H9 (cell line): ENCODE results near the gene TBL1Y. TPM values are rescaled to one million over a fixed set of nuclear protein-coding genes. Genes with fewer than 3 reads are reported as not detected.

Source experiments
- DNase-seq: peaks from one replicate; pipeline ENCODE4 v3.0.0-alpha.2; 2017
- H2AFZ ChIP-seq: one replicate; pipeline ENCODE4 v1.6.1; 2013; ENCODE audit warnings: mild to moderate bottlenecking, low read length, control low read depth, moderate library complexity
- H2AK5ac ChIP-seq: 2 replicates; pipeline ENCODE4 v1.6.1; 2013; ENCODE audit warnings: low read length, control low read depth, mixed read lengths; ENCODE audit not compliant: insufficient read length
- H2BK120ac ChIP-seq: one replicate; pipeline ENCODE4 v1.6.1; 2013; ENCODE audit warnings: low read depth, mild to moderate bottlenecking, low read length, control low read depth, inconsistent platforms; ENCODE audit not compliant: poor library complexity, severe bottlenecking
- H2BK12ac ChIP-seq: 2 replicates; pipeline ENCODE4 v1.6.1; 2013; ENCODE audit warnings: low read length, control low read depth, mixed read lengths, low read depth; ENCODE audit not compliant: insufficient read length
- H2BK15ac ChIP-seq: 2 replicates; pipeline ENCODE4 v1.6.1; 2013; ENCODE audit warnings: low read depth, low read length, control low read depth
- H2BK20ac ChIP-seq: one replicate; pipeline ENCODE4 v1.6.1; 2013; ENCODE audit warnings: low read depth, mild to moderate bottlenecking, low read length, control low read depth, inconsistent platforms; ENCODE audit not compliant: poor library complexity, severe bottlenecking
- H2BK5ac ChIP-seq: 2 replicates; pipeline ENCODE4 v1.6.1; 2013; ENCODE audit warnings: low read length, control low read depth, mixed read lengths; ENCODE audit not compliant: insufficient read length
- H3K14ac ChIP-seq: 2 replicates; pipeline ENCODE4 v1.6.1; 2013; ENCODE audit warnings: low read length, control low read depth; ENCODE audit not compliant: insufficient read depth
- H3K18ac ChIP-seq: 2 replicates; pipeline ENCODE4 v1.6.1; 2013; ENCODE audit warnings: low read depth, mild to moderate bottlenecking, mixed read lengths, low read length, control low read depth; ENCODE audit not compliant: insufficient read length
- H3K23ac ChIP-seq: 2 replicates; pipeline ENCODE4 v1.6.1; 2013; ENCODE audit warnings: low read length, control low read depth, mixed read lengths, low read depth; ENCODE audit not compliant: insufficient read length
- H3K23me2 ChIP-seq: 2 replicates; pipeline ENCODE4 v1.6.1; 2013; ENCODE audit warnings: low read depth, mild to moderate bottlenecking, mixed read lengths, low read length, control low read depth; ENCODE audit not compliant: insufficient read length, poor library complexity, severe bottlenecking
- H3K27ac ChIP-seq: 2 replicates; pipeline ENCODE4 v1.5.1; 2013; ENCODE audit warnings: low read length, control low read depth, mixed read lengths, low read depth; ENCODE audit not compliant: insufficient read length
- H3K27me3 ChIP-seq: 2 replicates; pipeline ENCODE4 v1.6.1; 2013; ENCODE audit warnings: low read length, control low read depth, inconsistent platforms; ENCODE audit not compliant: insufficient read depth
- H3K4ac ChIP-seq: 2 replicates; pipeline ENCODE4 v1.6.1; 2013; ENCODE audit warnings: low read depth, mild to moderate bottlenecking, control low read depth, inconsistent platforms, low read length, moderate library complexity
- H3K4me1 ChIP-seq: 2 replicates; pipeline ENCODE4 v1.6.1; 2013; ENCODE audit warnings: low read length, control low read depth, inconsistent platforms; ENCODE audit not compliant: insufficient read depth
- H3K4me2 ChIP-seq: 2 replicates; pipeline ENCODE4 v1.6.1; 2013; ENCODE audit warnings: low read length, control low read depth, mixed read lengths; ENCODE audit not compliant: insufficient read length, insufficient read depth
- H3K56ac ChIP-seq: 2 replicates; pipeline ENCODE4 v1.6.1; 2013; ENCODE audit warnings: low read depth, mild to moderate bottlenecking, mixed read lengths, low read length, control low read depth; ENCODE audit not compliant: insufficient read length
- H3K79me1 ChIP-seq: 2 replicates; pipeline ENCODE4 v1.6.1; 2013; ENCODE audit warnings: low read depth, mild to moderate bottlenecking, moderate library complexity, low read length, control low read depth, inconsistent platforms; ENCODE audit not compliant: insufficient read depth, poor library complexity, severe bottlenecking
- H3K79me2 ChIP-seq: 2 replicates; pipeline ENCODE4 v1.6.1; 2013; ENCODE audit warnings: low read length, control low read depth, inconsistent platforms; ENCODE audit not compliant: insufficient read depth
- H3K9ac ChIP-seq: 2 replicates; pipeline ENCODE4 v1.6.1; 2013; ENCODE audit warnings: low read length, control low read depth, mixed read lengths; ENCODE audit not compliant: insufficient read length; ENCODE audit errors: extremely low read depth
- H3K9me3 ChIP-seq: one replicate; pipeline ENCODE4 v1.6.1; 2013; ENCODE audit warnings: low read depth, low read length, inconsistent platforms; ENCODE audit not compliant: control insufficient read depth
- H3T11ph ChIP-seq: one replicate; pipeline ENCODE4 v1.6.1; 2013; ENCODE audit warnings: mild to moderate bottlenecking, low read length, control low read depth, inconsistent platforms
- H4K20me1 ChIP-seq: one replicate; pipeline ENCODE4 v1.6.1; 2013; ENCODE audit not compliant: control insufficient read depth, insufficient read length, insufficient read depth
- H4K5ac ChIP-seq: 2 replicates; pipeline ENCODE4 v1.6.1; 2013; ENCODE audit warnings: low read depth, mild to moderate bottlenecking, mixed read lengths, low read length, control low read depth; ENCODE audit not compliant: insufficient read length
- H4K8ac ChIP-seq: replicated peaks from 2 replicates; pipeline ENCODE4 v1.6.1; 2013; ENCODE audit warnings: low read length, control low read depth, mixed read lengths, low read depth; ENCODE audit not compliant: insufficient read length
- H4K91ac ChIP-seq: 2 replicates; pipeline ENCODE4 v1.6.1; 2013; ENCODE audit warnings: low read depth, mild to moderate bottlenecking, moderate library complexity, mixed read lengths, low read length, control low read depth; ENCODE audit not compliant: insufficient read length
- H3K27ac Mint-ChIP-seq, 3 experiments: 2 replicates in 2 of 3; 3 replicates in 1 of 3; pipeline ENCODE4 v1.8.0; 2020 to 2021; ENCODE audit warnings: mixed read lengths in 3 of 3, mild to moderate bottlenecking in 1 of 3, moderate library complexity in 1 of 3
- H3K27me3 Mint-ChIP-seq: 2 replicates; pipeline ENCODE4 v1.8.0; 2021; ENCODE audit warnings: low read depth, mild to moderate bottlenecking, moderate library complexity, mixed read lengths
- H3K36me3 Mint-ChIP-seq, 3 experiments: 2 replicates in 2 of 3; 3 replicates in 1 of 3; pipeline ENCODE4 v1.8.0; 2020 to 2021; ENCODE audit warnings: low read depth in 3 of 3, mixed read lengths in 3 of 3; ENCODE audit not compliant: insufficient read depth in 1 of 3
- H3K4me1 Mint-ChIP-seq, 2 experiments: 2 replicates each; pipeline ENCODE4 v1.8.0; 2020; ENCODE audit warnings: mixed read lengths in 2 of 2
- H3K4me3 Mint-ChIP-seq, 2 experiments: 2 replicates in 1 of 2; 3 replicates in 1 of 2; pipeline ENCODE4 v1.8.0; 2020 to 2021; ENCODE audit warnings: mild to moderate bottlenecking in 2 of 2, mixed read lengths in 2 of 2, moderate library complexity in 1 of 2
- H3K9me3 Mint-ChIP-seq, 2 experiments: 2 replicates in 1 of 2; 3 replicates in 1 of 2; pipeline ENCODE4 v1.8.0; 2020; ENCODE audit warnings: mild to moderate bottlenecking in 2 of 2, mixed read lengths in 2 of 2, moderate library complexity in 1 of 2
- WGBS: extraction: QIAGEN DNeasy Blood & Tissue Kit; methylation state at CpG from one replicate; pipeline ENCODE4 v1.1.7; 2013; ENCODE audit warnings: missing lambda C conversion rate, low lambda C conversion rate, mixed read lengths; ENCODE audit not compliant: insufficient read length; ENCODE audit errors: extremely low coverage; 5-methylcytosine and 5-hydroxymethylcytosine counted together
- total RNA-seq: library from RNA; stranded (reverse); gene quantifications from 2 replicates; pipeline ENCODE4 v1.2.1, GENCODE V29; 2021
- TF ChIP-seq, protein P1 (sequence below): fragments of 200-600 bp; sonication (generic); conservative IDR thresholded peaks from 3 replicates; pipeline ENCODE4 v1.8.0; 2021; ENCODE audit warnings: antibody characterized with exemption, mild to moderate bottlenecking

Gene TBL1Y
- total RNA-seq, 1 experiment from 2014 or later: not detected

DNA sequence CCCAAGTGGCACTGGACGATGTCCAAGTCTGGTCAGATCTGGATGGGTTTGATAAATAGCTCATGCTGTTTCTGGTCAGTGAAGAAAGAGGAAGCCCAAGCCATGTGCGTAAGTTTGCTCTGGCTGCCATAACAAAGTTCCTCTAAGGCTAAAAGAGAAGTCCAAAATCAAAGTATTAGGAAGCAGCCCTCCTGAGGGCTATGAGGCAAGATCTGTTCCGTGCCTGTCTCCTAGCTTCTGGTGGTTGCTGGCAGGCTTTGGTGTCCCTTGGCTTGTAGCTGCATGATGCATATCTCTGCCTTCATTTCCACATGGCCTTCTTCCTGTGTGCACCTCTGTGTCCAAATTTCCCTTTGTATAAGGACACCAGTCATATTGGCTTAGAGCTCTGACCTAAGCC is 81.5 kb downstream of the TBL1Y start:
- Histone ChIP-seq H2BK5ac (no peak overlapping the region), H2BK120ac (no peak overlapping the region), H3T11ph (no peak overlapping the region), H2BK15ac (no peak overlapping the region), H4K8ac (no peak overlapping the region), H3K23ac (no peak overlapping the region), H3K9me3 (no peaks in the 10 kb centered on the region), H4K20me1 (no peaks in the 10 kb centered on the region), H3K4ac (no peak overlapping the region), H3K27me3 (no peaks in the 10 kb centered on the region), H3K4me2 (no peak overlapping the region), H2AK5ac (no peak overlapping the region), H3K18ac (no peak overlapping the region), H3K79me2 (no peaks in the 10 kb centered on the region), H2BK12ac (no peak overlapping the region), H3K9ac (no peak overlapping the region), H3K27ac (no peak overlapping the region), H4K5ac (no peak overlapping the region), H3K14ac (no peak overlapping the region), H4K91ac (no peak overlapping the region), H3K56ac (no peak overlapping the region), H3K23me2 (no peaks in the 10 kb centered on the region), H3K79me1 (no peaks in the 10 kb centered on the region), H2BK20ac (no peak overlapping the region), H3K4me1 (no peaks in the 10 kb centered on the region), H2AFZ (no peak overlapping the region)
- Mint-ChIP-seq H3K27me3 (no peaks in the 10 kb centered on the region), H3K4me1 (no peaks in the 10 kb centered on the region), H3K4me3 (no peak overlapping the region), H3K9me3 (no peaks in the 10 kb centered on the region), H3K27ac (no peak overlapping the region), H3K36me3 (no peaks in the 10 kb centered on the region)
- no peak for DNase-seq
- TF ChIP-seq, protein P1, sequence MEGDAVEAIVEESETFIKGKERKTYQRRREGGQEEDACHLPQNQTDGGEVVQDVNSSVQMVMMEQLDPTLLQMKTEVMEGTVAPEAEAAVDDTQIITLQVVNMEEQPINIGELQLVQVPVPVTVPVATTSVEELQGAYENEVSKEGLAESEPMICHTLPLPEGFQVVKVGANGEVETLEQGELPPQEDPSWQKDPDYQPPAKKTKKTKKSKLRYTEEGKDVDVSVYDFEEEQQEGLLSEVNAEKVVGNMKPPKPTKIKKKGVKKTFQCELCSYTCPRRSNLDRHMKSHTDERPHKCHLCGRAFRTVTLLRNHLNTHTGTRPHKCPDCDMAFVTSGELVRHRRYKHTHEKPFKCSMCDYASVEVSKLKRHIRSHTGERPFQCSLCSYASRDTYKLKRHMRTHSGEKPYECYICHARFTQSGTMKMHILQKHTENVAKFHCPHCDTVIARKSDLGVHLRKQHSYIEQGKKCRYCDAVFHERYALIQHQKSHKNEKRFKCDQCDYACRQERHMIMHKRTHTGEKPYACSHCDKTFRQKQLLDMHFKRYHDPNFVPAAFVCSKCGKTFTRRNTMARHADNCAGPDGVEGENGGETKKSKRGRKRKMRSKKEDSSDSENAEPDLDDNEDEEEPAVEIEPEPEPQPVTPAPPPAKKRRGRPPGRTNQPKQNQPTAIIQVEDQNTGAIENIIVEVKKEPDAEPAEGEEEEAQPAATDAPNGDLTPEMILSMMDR: no peak
- WGBS: no CpG with 5 or more reads among the region's 3 CpGs
